HG03159 (cell line): Measurements from ENCODE around the gene ELFN1.
"Not testable (repeated sequence)": the region's sequence is repeated elsewhere in the genome, so short reads cannot be mapped to it uniquely, and the experiment has no call there.

Experiments used
- ATAC-seq: cut with Tn5 transposase; IDR thresholded peaks from one replicate; pipeline ENCODE4 v1.9.1; 2021; ENCODE audit warnings: mild to moderate bottlenecking, moderate library complexity; ENCODE audit not compliant: unreplicated experiment

Gene ELFN1

GRCh38 chr7:1707756-1708595 lies 37.9 kb downstream of the ELFN1 start:
- no peak for ATAC-seq

GRCh38 chr7:1708596-1709251 lies 38.6 kb downstream of the ELFN1 start:
- ATAC-seq = no peak

- ATAC-seq = no peak
These were observed 39.2 kb downstream of the ELFN1 start for GRCh38 chr7:1709281-1709680.

GRCh38 chr7:1709900-1710299 lies 39.8 kb downstream of the ELFN1 start:
- no peak for ATAC-seq

- no peak for ATAC-seq
These were observed 40.9 kb downstream of the ELFN1 start for GRCh38 chr7:1710936-1711335.

- no peak for ATAC-seq
These were observed 42.9 kb downstream of the ELFN1 start for GRCh38 chr7:1712907-1713501.

GRCh38 chr7:1713502-1714484 lies 43.7 kb downstream of the ELFN1 start:
- ATAC-seq = no peak

GRCh38 chr7:1714583-1715330 lies 44.7 kb downstream of the ELFN1 start:
- ATAC-seq = no peak

GRCh38 chr7:1715331-1715625 lies 45.2 kb downstream of the ELFN1 start:
- no peak for ATAC-seq

- no peak for ATAC-seq
These were observed 45.6 kb downstream of the ELFN1 start for GRCh38 chr7:1715671-1716074.

- no peak for ATAC-seq
These were observed 46.4 kb downstream of the ELFN1 start for GRCh38 chr7:1716263-1717094.

GRCh38 chr7:1717095-1717483 lies 47.0 kb downstream of the ELFN1 start:
- no peak for ATAC-seq

- no peak for ATAC-seq
These were observed 48.0 kb downstream of the ELFN1 start for GRCh38 chr7:1717903-1718676.

GRCh38 chr7:1718850-1719249 lies 48.8 kb downstream of the ELFN1 start:
- ATAC-seq = not testable (repeated sequence)

GRCh38 chr7:1719256-1719655 lies 49.2 kb downstream of the ELFN1 start:
- not testable (repeated sequence) for ATAC-seq

GRCh38 chr7:1719913-1720312 lies 49.8 kb downstream of the ELFN1 start:
- no peak for ATAC-seq

GRCh38 chr7:1720326-1720725 lies 50.2 kb downstream of the ELFN1 start:
- no peak for ATAC-seq

GRCh38 chr7:1721047-1721690 lies 51.1 kb downstream of the ELFN1 start:
- no peak for ATAC-seq
